WI38 (cell line): ENCODE measurements around the gene EEPD1.

Experiments
- H3K4me3 ChIP-seq: 2 replicates; pipeline ENCODE4 v1.5.1; 2011; ENCODE audit warnings: low read depth, mild to moderate bottlenecking, control low read depth, low read length
- CTCF ChIP-seq: IDR thresholded peaks from 2 replicates; pipeline ENCODE4 v1.5.1; 2012; ENCODE audit warnings: low read depth, mild to moderate bottlenecking, control low read depth, low read length

The EEPD1 gene

DNA sequence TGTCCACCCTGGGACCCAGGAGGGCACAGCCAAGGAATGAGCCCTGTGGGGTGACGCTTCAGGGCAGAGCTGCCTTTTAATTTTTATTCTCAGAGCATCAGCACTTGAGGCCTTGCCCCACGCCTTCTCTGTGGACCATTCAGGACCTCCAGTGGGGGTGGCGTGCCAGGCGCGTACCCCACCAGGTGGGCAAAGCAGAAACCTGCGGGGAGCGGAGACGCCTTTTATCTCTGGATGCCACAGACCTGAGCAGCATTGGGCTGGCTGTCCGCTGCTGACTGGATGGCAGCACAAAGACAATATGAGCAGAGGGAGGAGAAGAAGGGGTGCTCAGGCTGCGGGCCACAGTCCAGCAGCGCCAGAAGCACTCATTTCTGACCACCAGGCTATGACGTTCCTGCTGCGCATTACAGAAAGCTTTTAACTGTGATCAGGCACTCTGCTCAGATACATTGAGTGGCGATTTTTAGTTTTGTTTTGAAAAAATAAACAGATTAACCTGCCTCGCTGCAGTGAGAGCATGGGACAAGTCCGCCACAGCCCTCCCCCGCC lies 146.2 kb downstream of the EEPD1 start:
- H3K4me3 ChIP-seq, result no peak overlapping the region
- no peak for TF ChIP-seq CTCF

DNA sequence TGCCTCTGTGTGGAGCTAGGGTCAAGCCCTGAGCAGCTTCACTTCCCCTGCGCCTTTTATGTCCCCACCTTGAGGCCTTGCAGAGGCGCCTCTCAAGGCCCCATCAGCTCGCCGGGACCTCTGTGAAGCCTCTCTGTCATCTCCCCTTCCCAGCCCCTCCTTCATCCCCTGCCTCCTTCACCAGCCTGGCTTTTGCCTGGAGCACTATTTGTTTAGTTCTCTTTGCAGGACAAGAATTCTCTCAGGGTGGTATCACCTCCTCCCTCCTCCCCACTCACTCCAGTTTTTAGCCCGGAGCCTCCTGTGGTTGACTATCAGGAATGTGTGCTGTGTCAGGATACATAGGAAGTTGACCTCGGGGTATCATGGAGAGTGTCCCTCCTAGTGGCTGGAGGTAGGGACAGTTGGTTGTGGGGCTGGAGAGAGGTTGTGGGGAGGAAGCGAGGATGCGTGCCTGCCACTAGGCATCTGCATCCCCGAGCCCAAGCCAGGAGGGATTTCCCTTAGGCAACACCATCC lies 146.8 kb downstream of the EEPD1 start:
- no peak overlapping the region for H3K4me3 ChIP-seq
- no peak for TF ChIP-seq CTCF

DNA sequence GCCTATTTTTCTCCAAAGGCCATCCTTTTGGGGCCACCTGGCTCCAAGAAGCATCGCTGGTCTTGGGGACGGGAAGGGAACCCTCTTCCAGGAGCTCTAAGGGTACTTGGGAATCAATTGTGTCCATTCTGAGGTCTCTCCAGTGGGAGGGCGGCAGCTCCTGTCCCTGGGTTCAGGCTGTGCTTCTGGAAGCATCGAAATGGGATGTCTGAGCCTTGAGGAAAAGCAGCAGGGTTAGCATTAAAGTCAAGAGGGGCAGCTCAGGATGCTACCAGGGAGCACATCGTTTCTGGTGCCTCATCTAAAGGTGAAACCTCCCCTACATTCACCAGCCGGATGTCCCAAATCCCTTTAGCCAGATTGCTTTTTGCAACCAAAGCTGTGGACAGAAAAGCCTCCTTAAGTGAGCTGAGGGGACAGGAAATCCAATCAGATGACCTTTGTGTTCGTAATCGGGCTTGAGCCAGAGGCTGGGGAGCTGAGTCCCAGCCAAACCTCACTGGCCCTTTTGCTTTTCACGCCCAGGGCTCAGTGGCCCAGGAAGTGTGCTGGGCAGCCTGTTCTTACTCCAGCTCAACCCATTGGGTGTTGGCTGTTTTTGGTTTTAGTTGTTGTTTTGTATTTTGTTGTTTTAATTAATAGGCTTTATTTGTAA lies 147.8 kb downstream of the EEPD1 start:
- TF ChIP-seq CTCF, result no peak
- no peak overlapping the region for H3K4me3 ChIP-seq

DNA sequence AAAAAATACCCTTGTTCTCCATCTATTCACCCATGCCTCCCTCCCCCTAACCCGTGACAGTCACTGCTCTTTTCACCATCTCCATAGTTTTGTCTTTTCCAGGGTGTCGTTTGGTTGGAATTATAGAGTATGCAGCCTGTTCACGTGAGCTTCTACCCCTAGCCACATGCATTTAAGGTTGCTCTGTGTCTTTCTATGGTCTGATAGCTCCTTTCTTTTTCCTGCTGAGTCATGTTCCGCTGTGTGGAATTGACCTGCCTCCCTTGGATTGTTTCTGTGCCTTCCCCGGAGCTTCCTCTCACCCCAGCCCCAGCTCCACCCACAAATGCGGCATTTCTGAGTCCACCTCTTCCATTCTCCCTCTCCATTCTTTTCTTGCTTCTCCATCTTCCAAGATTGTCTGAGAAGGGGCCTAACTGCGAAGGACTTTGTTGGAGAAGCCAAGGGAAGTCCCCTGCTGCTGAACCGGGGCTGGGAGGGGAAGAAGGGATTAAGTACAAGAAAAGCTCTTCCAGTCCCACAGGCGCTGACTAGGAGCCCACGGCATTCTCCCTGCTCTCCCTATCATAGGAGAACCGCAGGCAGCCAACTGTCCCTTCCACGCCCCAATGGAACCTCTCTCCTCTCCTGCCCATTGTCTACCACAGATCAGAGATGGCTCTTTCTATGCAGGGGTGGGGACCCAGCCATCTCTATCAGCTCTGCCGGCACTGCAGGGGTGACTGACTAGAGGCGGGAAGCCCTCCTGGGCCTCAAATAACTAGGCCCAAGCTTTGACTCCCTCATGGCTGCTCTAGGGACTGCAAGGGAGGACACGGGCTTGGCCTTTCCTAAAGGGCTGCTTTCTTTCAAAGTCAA lies 149.1 kb downstream of the EEPD1 start:
- no peak for TF ChIP-seq CTCF
- no peak overlapping the region for H3K4me3 ChIP-seq

GRCh38 chr7:36303202-36304098 lies 150.4 kb downstream of the EEPD1 start:
- H3K4me3 ChIP-seq, result no peak overlapping the region
- TF ChIP-seq CTCF, result no peak

GRCh38 chr7:36304099-36304425 lies 151.0 kb downstream of the EEPD1 start:
- TF ChIP-seq CTCF, result no peak
- H3K4me3 ChIP-seq, result no peak overlapping the region
